OCI-LY7 (cell line): Measurements from ENCODE around the gene SNRPB. TPM values are rescaled to one million over a fixed set of nuclear protein-coding genes. Genes with fewer than 3 reads are reported as not detected.

Experiments
- BruUV-seq: library from RNA; stranded (reverse); fragments of 400-500 nt; replicated peaks from 2 replicates; lab custom pipeline; 2021; lab: Mats Ljungman, UMichigan
- CTCF ChIA-PET: fragments of 300-600 bp; sonication (Branson Sonifier 250); formaldehyde crosslinking; loops from one replicate; lab custom pipeline; 2022; ENCODE audit warnings: antibody characterized with exemption; ENCODE audit not compliant: unreplicated experiment; lab: Charles Lee
- POLR2A ChIA-PET: fragments of 300-600 bp; sonication (Branson Sonifier 250); formaldehyde crosslinking; loops from one replicate; lab custom pipeline; 2022; ENCODE audit warnings: antibody characterized with exemption; lab: Charles Lee
- DNase-seq: peaks from one replicate; pipeline ENCODE4 v3.0.0-alpha.2; 2015; ENCODE audit warnings: low spot score
- H2AFZ ChIP-seq: fragments of 200-600 bp; sonication (generic), shearing (Covaris generic); 2 replicates; pipeline ENCODE4 v1.6.1; 2014; ENCODE audit warnings: mild to moderate bottlenecking, antibody characterized with exemption, low read length, moderate library complexity
- H3K27ac ChIP-seq: fragments of 200-600 bp; sonication (generic); 2 replicates; pipeline ENCODE4 v1.5.1; 2014; ENCODE audit warnings: mixed run types, low read depth, mild to moderate bottlenecking, moderate library complexity, low read length, inconsistent platforms; ENCODE audit not compliant: poor library complexity, severe bottlenecking
- H3K36me3 ChIP-seq: fragments of 200-600 bp; sonication (generic); 2 replicates; pipeline ENCODE4 v1.6.1; 2014; ENCODE audit warnings: mild to moderate bottlenecking, antibody characterized with exemption, low read length, moderate library complexity, mixed read lengths; ENCODE audit not compliant: insufficient read depth
- H3K4me1 ChIP-seq: fragments of 200-600 bp; sonication (generic); 2 replicates; pipeline ENCODE4 v1.5.1; 2014; ENCODE audit warnings: mild to moderate bottlenecking, low read length; ENCODE audit not compliant: insufficient read depth, poor library complexity, severe bottlenecking
- H3K4me2 ChIP-seq: fragments of 200-600 bp; sonication (generic); 2 replicates; pipeline ENCODE4 v1.6.1; 2014; ENCODE audit warnings: mild to moderate bottlenecking, low read length
- H3K4me3 ChIP-seq: fragments of 200-600 bp; sonication (generic); 2 replicates; pipeline ENCODE4 v1.5.1; 2014; ENCODE audit warnings: mild to moderate bottlenecking, low read depth, low read length; ENCODE audit not compliant: poor library complexity, severe bottlenecking
- H3K79me2 ChIP-seq: fragments of 200-600 bp; sonication (generic); 2 replicates; pipeline ENCODE4 v1.6.1; 2016; ENCODE audit warnings: low read depth, mild to moderate bottlenecking, low read length, moderate library complexity, mixed read lengths; ENCODE audit not compliant: insufficient read depth
- H3K9me2 ChIP-seq: fragments of 200-600 bp; sonication (generic); 2 replicates; pipeline ENCODE4 v1.6.1; 2016; ENCODE audit warnings: mild to moderate bottlenecking, low read length, mixed read lengths; ENCODE audit not compliant: insufficient read depth
- H3K9me3 ChIP-seq: fragments of 200-600 bp; sonication (generic); 2 replicates; pipeline ENCODE4 v1.6.1; 2014; ENCODE audit warnings: mild to moderate bottlenecking, mixed run types, low read length, mixed read lengths
- H4K20me1 ChIP-seq: fragments of 200-600 bp; sonication (generic); 2 replicates; pipeline ENCODE4 v1.6.1; 2014; ENCODE audit warnings: mild to moderate bottlenecking, antibody characterized with exemption, low read length, moderate library complexity, mixed read lengths; ENCODE audit not compliant: insufficient read depth
- EZH2phosphoT487 ChIP-seq: fragments of 200-600 bp; sonication (generic); IDR thresholded peaks from 2 replicates; pipeline ENCODE4 v1.6.1; 2018; ENCODE audit warnings: low read depth, borderline replicate concordance, mild to moderate bottlenecking, mixed run types, antibody characterized with exemption, low read length, moderate library complexity, mixed read lengths
- intact Hi-C: fragments of 100-400 bp; cut with micrococcal nuclease; formaldehyde crosslinking; loops from one replicate; pipeline ENCODE4 v1.10.0; 2022; ENCODE audit not compliant: unreplicated experiment
- total RNA-seq, 2 experiments: library from RNA; depleted of rRNA in 1 of 2; stranded (reverse); fragments of >200 nt in 1 of 2; shearing (Covaris generic) in 1 of 2; gene quantifications; 2 replicates each; pipeline ENCODE4 v1.2.3, GENCODE V29; 2014 to 2022
- TF ChIP-seq, protein P1 (sequence below): fragments of 200-600 bp; sonication (generic); conservative IDR thresholded peaks from 2 replicates; pipeline ENCODE4 v1.5.1; 2014; ENCODE audit warnings: mild to moderate bottlenecking, antibody characterized with exemption, low read length, moderate library complexity, mixed read lengths

Gene SNRPB
- total RNA-seq, 2 experiments from 2014 or later: 351 to 516 TPM

DNA sequence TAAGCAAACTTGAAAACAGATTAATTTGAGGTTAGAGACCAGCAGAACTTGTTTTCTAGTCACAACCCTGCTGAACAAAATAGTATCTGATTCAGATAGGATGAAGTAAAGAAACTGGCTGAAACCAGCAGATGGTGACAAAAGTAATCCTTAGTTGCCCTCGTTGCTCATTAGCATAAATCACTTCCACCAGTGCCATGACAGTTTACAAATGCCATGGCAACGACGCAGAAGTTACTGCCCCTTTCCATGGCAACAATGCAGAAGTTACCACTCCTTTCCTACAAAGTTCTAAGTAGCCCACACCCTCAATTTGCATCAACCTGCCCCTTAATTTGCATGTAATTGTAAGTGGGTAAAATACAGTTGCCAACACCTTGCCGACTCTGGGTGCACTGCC lies 23.7 kb downstream of the SNRPB start:
- H3K4me3 ChIP-seq: no peak overlapping the region
- BruUV-seq: no TSS peak
- no peak overlapping the region for H3K27ac ChIP-seq
- H3K9me2 ChIP-seq: no peaks in the 10 kb centered on the region
- H3K4me1 ChIP-seq: no peaks in the 10 kb centered on the region
- POLR2A ChIA-PET: interaction anchor here (0.7 kb wide), 1 partner anchor 10 kb away, joined by 3 read pairs; no protein-coding TSS in a partner anchor
- H3K36me3 ChIP-seq: no peaks in the 10 kb centered on the region
- no peaks in the 10 kb centered on the region for H3K79me2 ChIP-seq
- H4K20me1 ChIP-seq: no peaks in the 10 kb centered on the region
- H2AFZ ChIP-seq: no peak overlapping the region
- intact Hi-C loops: no loop called here
- CTCF ChIA-PET: no interaction called here
- no peak overlapping the region for H3K4me2 ChIP-seq
- H3K9me3 ChIP-seq: no peaks in the 10 kb centered on the region
- TF ChIP-seq, protein P1, sequence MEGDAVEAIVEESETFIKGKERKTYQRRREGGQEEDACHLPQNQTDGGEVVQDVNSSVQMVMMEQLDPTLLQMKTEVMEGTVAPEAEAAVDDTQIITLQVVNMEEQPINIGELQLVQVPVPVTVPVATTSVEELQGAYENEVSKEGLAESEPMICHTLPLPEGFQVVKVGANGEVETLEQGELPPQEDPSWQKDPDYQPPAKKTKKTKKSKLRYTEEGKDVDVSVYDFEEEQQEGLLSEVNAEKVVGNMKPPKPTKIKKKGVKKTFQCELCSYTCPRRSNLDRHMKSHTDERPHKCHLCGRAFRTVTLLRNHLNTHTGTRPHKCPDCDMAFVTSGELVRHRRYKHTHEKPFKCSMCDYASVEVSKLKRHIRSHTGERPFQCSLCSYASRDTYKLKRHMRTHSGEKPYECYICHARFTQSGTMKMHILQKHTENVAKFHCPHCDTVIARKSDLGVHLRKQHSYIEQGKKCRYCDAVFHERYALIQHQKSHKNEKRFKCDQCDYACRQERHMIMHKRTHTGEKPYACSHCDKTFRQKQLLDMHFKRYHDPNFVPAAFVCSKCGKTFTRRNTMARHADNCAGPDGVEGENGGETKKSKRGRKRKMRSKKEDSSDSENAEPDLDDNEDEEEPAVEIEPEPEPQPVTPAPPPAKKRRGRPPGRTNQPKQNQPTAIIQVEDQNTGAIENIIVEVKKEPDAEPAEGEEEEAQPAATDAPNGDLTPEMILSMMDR: no peak
- no peak for TF ChIP-seq EZH2phosphoT487
- DNase-seq: no peak

DNA sequence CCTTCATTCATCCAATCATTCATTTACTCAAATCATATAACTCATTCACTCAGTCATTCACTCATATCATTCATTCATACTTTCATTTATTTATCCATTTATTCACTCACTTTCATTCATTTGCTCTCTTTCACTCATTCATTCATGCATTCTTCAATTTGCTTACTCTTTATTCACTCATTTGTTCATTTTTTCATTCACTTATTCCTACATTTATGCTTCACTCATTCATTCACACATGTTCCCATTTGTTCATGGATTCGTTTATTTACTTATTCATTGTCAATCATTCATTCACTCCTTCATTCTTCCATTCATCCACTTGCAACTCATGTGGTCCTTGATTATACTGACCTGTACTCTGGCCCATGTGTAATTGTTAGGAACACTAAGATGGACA lies 39.4 kb downstream of the SNRPB start:
- CTCF ChIA-PET: no interaction called here
- H3K36me3 ChIP-seq: no peaks in the 10 kb centered on the region
- H3K79me2 ChIP-seq: no peaks in the 10 kb centered on the region
- no peaks in the 10 kb centered on the region for H3K4me1 ChIP-seq
- no peak for DNase-seq
- no peak overlapping the region for H3K27ac ChIP-seq
- intact Hi-C loops: no loop called here
- H4K20me1 ChIP-seq: no peaks in the 10 kb centered on the region
- no peaks in the 10 kb centered on the region for H3K9me2 ChIP-seq
- no TSS peak for BruUV-seq
- no peak overlapping the region for H2AFZ ChIP-seq
- TF ChIP-seq, protein P1: no peak
- no peak for TF ChIP-seq EZH2phosphoT487
- POLR2A ChIA-PET: no interaction called here
- H3K9me3 ChIP-seq: no peaks in the 10 kb centered on the region
- no peak overlapping the region for H3K4me2 ChIP-seq
- H3K4me3 ChIP-seq: no peak overlapping the region

DNA sequence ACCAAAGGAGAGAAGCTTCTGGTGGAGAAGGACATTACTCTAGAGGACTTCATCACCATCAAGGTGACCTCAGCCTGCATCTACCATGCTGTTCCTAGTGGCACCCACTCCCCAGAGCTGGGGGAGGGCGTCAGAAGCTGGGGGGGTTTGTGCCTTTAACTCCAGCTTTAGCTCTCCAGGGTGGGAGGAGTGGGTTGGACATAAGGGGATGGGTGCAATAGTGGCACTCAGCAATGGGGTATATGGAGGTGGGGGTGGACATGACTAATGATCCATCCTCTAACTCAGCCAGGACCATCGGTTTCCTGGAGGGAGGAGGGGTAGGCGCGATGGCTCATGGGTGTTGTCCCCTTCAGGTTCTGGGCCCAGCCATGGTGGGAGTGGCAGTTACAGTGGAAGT lies 40.1 kb downstream of the SNRPB start:
- ChIA-PET CTCF (no interaction called here), POLR2A (no interaction called here)
- Histone ChIP-seq H3K4me3 (no peak overlapping the region), H4K20me1 (no peaks in the 10 kb centered on the region), H3K9me3 (no peaks in the 10 kb centered on the region), H3K9me2 (no peaks in the 10 kb centered on the region), H2AFZ (no peak overlapping the region), H3K36me3 (no peaks in the 10 kb centered on the region), H3K27ac (no peak overlapping the region), H3K4me2 (no peak overlapping the region), H3K4me1 (no peaks in the 10 kb centered on the region), H3K79me2 (no peaks in the 10 kb centered on the region)
- no peak for DNase-seq
- BruUV-seq: no TSS peak
- TF ChIP-seq, protein P1: no peak
- no peak for TF ChIP-seq EZH2phosphoT487
- intact Hi-C loops: no loop called here
